Central memory CD8-positive, alpha-beta T cell (primary cell): ENCODE results near the gene TRMT10B.
"Not testable (repeated sequence)": the region's sequence is repeated elsewhere in the genome, so short reads cannot be mapped to it uniquely, and the experiment has no call there.

ENCODE experiments used
- ATAC-seq: fragments of 150-1000 bp; cut with Tn5 transposase; replicated peaks from 2 replicates; pipeline ENCODE4 v1.10.0; 2022; ENCODE audit warnings: mild to moderate bottlenecking, moderate FRiP score, moderate number of reproducible peaks; ENCODE audit not compliant: poor library complexity, severe bottlenecking; ENCODE audit errors: extremely low read depth
- DNase-seq, 2 donors: peaks; one replicate each; pipeline ENCODE4 v3.0.0; 2021; ENCODE audit warnings: low spot score in 2 of 2
- H3K27ac Mint-ChIP-seq: one replicate; pipeline ENCODE4 v1.8.0; 2022; ENCODE audit warnings: low read depth, mild to moderate bottlenecking, moderate library complexity, mixed read lengths
- H3K27me3 Mint-ChIP-seq: one replicate; pipeline ENCODE4 v1.8.0; 2022; ENCODE audit warnings: mixed read lengths
- H3K36me3 Mint-ChIP-seq: one replicate; pipeline ENCODE4 v1.8.0; 2022; ENCODE audit warnings: mild to moderate bottlenecking, moderate library complexity, mixed read lengths; ENCODE audit not compliant: insufficient read depth
- H3K4me1 Mint-ChIP-seq: one replicate; pipeline ENCODE4 v1.8.0; 2022; ENCODE audit warnings: mixed read lengths
- H3K4me3 Mint-ChIP-seq: one replicate; pipeline ENCODE4 v1.8.0; 2022; ENCODE audit warnings: mild to moderate bottlenecking, moderate library complexity, mixed read lengths
- H3K9me3 Mint-ChIP-seq: one replicate; pipeline ENCODE4 v1.8.0; 2022; ENCODE audit warnings: mixed read lengths

The TRMT10B gene

DNA sequence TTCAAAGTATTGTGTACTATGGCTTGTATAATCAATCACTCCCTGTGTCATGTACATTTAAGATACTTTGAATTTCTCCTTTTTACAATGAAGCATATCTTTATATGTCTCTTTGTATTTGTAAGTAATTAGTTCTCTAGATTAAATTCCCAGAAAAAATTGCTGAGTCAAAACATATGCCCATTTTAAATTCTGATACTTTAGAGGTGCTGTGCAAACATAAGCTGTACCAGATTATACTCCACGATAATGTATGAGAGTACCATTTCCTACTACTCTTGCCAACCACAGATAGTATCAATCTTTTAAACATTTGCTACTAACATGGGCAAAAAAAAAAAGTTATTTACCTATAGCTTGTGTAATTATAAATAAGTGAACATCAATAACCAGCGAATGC, 65.2 kb downstream of the TRMT10B start:
- Mint-ChIP-seq H3K4me1 (peaks cover 4% of the 10 kb centered on the region), H3K27ac (no peak overlapping the region), H3K36me3 (peaks cover 15% of the 10 kb centered on the region), H3K4me3 (no peak overlapping the region), H3K27me3 (no peaks in the 10 kb centered on the region), H3K9me3 (no peaks in the 10 kb centered on the region)
- DNase-seq = no peak
- ATAC-seq = no peak

- Mint-ChIP-seq H3K4me3 (no peak overlapping the region), H3K27ac (no peak overlapping the region), H3K4me1 (peaks cover 4% of the 10 kb centered on the region), H3K9me3 (no peaks in the 10 kb centered on the region), H3K36me3 (peaks cover 22% of the 10 kb centered on the region), H3K27me3 (no peaks in the 10 kb centered on the region)
- ATAC-seq (no peak), DNase-seq (no peak)
Observed at GRCh38 chr9:37820142-37820541, 66.5 kb downstream of the TRMT10B start.

DNA sequence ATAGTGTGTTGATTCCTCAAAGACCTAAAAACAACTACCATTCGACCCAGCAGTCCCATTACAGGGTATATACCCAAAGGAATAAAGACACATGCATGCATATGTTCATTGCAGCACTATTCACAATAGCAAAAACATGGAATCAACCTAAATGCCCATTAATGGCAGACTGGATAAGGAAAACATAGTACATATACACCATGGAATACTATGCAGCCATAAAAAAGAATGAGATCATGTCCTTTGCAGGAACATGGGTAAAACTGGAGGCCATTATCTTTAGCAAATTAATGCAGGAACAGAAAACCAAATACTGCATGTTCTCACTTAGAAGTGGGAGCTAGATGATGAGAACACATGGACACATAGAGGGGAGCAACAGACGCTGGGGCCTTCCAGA, 71.6 kb downstream of the TRMT10B start:
- H3K36me3 Mint-ChIP-seq = peaks cover 24% of the 10 kb centered on the region
- not testable (repeated sequence) for H3K27me3 Mint-ChIP-seq, ATAC-seq, H3K9me3 Mint-ChIP-seq, DNase-seq, H3K4me1 Mint-ChIP-seq, H3K27ac Mint-ChIP-seq, H3K4me3 Mint-ChIP-seq

DNA sequence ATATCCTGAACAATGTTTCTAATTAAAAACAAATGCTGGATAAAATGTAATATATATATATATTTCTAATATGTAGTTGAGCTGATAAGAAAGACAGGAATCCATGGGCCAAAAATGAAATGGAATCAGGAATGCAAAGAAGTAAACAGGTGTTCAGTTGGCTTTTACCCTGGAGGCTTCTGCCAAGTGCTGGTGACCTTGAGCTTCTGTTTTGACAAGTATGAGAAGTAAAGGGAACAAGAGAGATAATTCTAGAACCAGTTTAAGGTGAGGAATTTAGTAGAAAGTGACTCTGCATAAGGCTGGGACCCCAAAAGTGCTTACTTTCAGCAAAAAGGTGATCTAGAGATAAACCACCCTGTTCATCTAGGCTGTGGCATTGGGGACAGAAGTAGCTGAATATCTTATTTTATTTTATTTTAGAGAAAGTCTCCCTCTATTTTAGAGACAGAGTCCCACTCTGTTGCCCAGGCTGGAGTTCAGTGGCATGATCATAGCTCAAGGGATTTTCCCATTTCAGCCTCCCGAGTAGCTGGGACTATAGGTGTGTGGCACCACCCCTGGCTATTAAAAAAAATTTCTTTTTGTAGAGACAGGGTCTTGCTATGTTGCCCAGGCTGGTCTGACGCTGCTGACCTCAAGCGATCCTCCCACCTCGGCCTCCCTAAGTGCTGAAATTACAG, 74.0 kb downstream of the TRMT10B start:
- H3K27me3 Mint-ChIP-seq = no peaks in the 10 kb centered on the region
- ATAC-seq (no peak), DNase-seq (no peak)
- peaks cover 21% of the 10 kb centered on the region for H3K36me3 Mint-ChIP-seq
- H3K4me1 Mint-ChIP-seq = peaks cover 5% of the 10 kb centered on the region
- no peaks in the 10 kb centered on the region for H3K9me3 Mint-ChIP-seq
- no peak overlapping the region for H3K27ac Mint-ChIP-seq
- H3K4me3 Mint-ChIP-seq = no peak overlapping the region
